Liver (tissue), 9 donors: ENCODE measurements around the gene RSKR. TPM values are rescaled to one million over a fixed set of nuclear protein-coding genes. Genes with fewer than 3 reads are reported as not detected.

ENCODE experiments used
- DNase-seq: peaks from one replicate; pipeline ENCODE4 v3.0.0-alpha.2; 2017; ENCODE audit warnings: low spot score
- H3K27ac ChIP-seq, 2 donors: one replicate each; pipeline ENCODE4 v1.7.0; 2013; ENCODE audit warnings: inconsistent platforms in 2 of 2, low read length in 2 of 2, control low read depth in 1 of 2, low read depth in 1 of 2, mild to moderate bottlenecking in 1 of 2
- H3K27me3 ChIP-seq, 4 donors: one replicate each; pipeline versions ENCODE4 v1.6.1 to v1.7.0; 2013; ENCODE audit warnings: low read length in 3 of 4, inconsistent platforms in 1 of 4, mild to moderate bottlenecking in 1 of 4, moderate library complexity in 1 of 4; ENCODE audit not compliant: control insufficient read depth in 4 of 4, insufficient read depth in 4 of 4
- H3K36me3 ChIP-seq, 4 donors: one replicate each; pipeline versions ENCODE4 v1.6.1 to v1.7.0; 2013; ENCODE audit warnings: low read length in 3 of 4, mild to moderate bottlenecking in 3 of 4, low read depth in 1 of 4, moderate library complexity in 1 of 4; ENCODE audit not compliant: control insufficient read depth in 4 of 4, insufficient read depth in 3 of 4
- H3K4me1 ChIP-seq, 4 donors: one replicate each; pipeline versions ENCODE4 v1.6.1 to v1.7.0; 2013; ENCODE audit warnings: low read length in 3 of 4, mild to moderate bottlenecking in 3 of 4, moderate library complexity in 1 of 4; ENCODE audit not compliant: control insufficient read depth in 4 of 4, insufficient read depth in 4 of 4
- H3K4me3 ChIP-seq, 3 donors: one replicate each; pipeline versions ENCODE4 v1.6.1 to v1.7.0; 2013; ENCODE audit warnings: low read length in 3 of 3, control low read depth in 1 of 3, low read depth in 1 of 3, mild to moderate bottlenecking in 1 of 3
- H3K9ac ChIP-seq, 2 donors: one replicate each; pipeline ENCODE4 v1.7.0; 2013; ENCODE audit warnings: low read length in 2 of 2, mild to moderate bottlenecking in 2 of 2, moderate library complexity in 2 of 2, control low read depth in 1 of 2, low read depth in 1 of 2
- H3K9me3 ChIP-seq, 4 donors: one replicate each; pipeline versions ENCODE4 v1.6.1 to v1.7.0; 2013; ENCODE audit warnings: low read length in 3 of 4; ENCODE audit not compliant: control insufficient read depth in 4 of 4
- EGR1 ChIP-seq, 2 donors: IDR thresholded peaks; 2 replicates each; pipeline ENCODE4 v1.6.1; 2016 to 2018; ENCODE audit warnings: antibody characterized with exemption in 2 of 2, low read depth in 2 of 2
- FOXA1 ChIP-seq: IDR thresholded peaks from 2 replicates; pipeline ENCODE4 v1.6.1; 2016; ENCODE audit warnings: antibody characterized with exemption
- MAX ChIP-seq: IDR thresholded peaks from 2 replicates; pipeline ENCODE4 v1.6.1; 2016; ENCODE audit warnings: antibody characterized with exemption
- TAF1 ChIP-seq: conservative IDR thresholded peaks from 2 replicates; pipeline ENCODE4 v1.6.1; 2016; ENCODE audit warnings: antibody characterized with exemption, mild to moderate bottlenecking
- WGBS: extraction: QIAGEN DNeasy Blood & Tissue Kit; methylation state at CpG from one replicate; pipeline ENCODE4 v1.1.7; 2013; 5-methylcytosine and 5-hydroxymethylcytosine counted together
- polyA plus RNA-seq, 2 donors: library from polyadenylated mRNA; stranded (reverse) in 1 of 2; unstranded in 1 of 2; fragments of 200-250 nt in 1 of 2; fragments of >200 nt in 1 of 2; fragmentation: Nextera tagmentation in 1 of 2; extraction: Ambion mirVana in 1 of 2; gene quantifications; one replicate each; pipeline versions ENCODE4 v1.2.1 to v1.2.3, GENCODE V29; 2013 to 2015
- total RNA-seq, 2 donors: library from RNA; depleted of rRNA; stranded (reverse); fragments of >200 nt; gene quantifications; one replicate each; pipeline ENCODE4 v1.2.3, GENCODE V29; 2014
- TF ChIP-seq, protein P1 (sequence below): IDR thresholded peaks from 2 replicates; pipeline ENCODE4 v1.6.1; 2016; ENCODE audit warnings: antibody characterized with exemption, mild to moderate bottlenecking
- donor health status: healthy.
- donor health status: healthy.
- donor health status: healthy.
- donor health status: healthy.
- donor health status: healthy.

Gene RSKR
- total and polyA plus RNA-seq, 4 donors: 0.63 to 14.5 (median 1.2) TPM

DNA sequence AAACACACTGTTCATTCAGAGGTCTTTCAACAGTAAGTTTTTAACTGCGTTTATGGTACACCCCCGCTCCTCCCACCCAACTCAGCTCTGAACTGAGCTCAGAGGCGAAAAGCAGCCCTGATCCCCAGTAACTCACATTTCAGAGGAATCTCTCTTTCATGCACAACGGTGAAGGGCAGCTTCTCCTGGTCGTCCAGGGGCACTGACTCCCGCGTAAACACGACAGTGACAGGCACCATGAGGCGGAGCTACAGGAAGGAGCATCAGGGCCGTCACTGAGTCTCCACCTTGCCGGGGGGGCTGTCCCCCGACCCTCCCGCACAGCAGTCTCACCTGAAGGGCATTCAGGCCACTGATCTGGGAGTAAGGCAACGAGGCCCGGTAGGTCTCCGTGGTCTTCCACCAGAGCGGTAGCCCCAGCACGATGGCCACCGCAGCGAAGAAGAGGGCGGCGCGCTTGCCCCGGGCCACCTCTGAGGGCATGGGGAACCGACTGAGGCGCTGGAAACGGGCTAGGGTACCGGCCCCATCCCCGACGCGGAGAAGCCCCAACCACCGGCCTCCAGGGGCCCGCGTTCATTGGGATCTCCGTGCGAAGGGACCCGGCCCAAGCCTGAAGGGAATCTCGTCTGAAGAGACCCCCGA lies 43.1 kb downstream of the RSKR start:
- peak overlapping the region; percentile 82 to 86 for H3K9ac ChIP-seq
- WGBS: under 1% methylated on average over 39 of the region's 39 CpGs
- H3K4me3 ChIP-seq: peak overlapping the region; percentile 90 to 99 (median 91)
- peaks cover 0 to 4% (median 2%) of the 10 kb centered on the region in 4 donors for H3K36me3 ChIP-seq
- DNase-seq: peak; percentile 59
- no peaks in the 10 kb centered on the region for H3K9me3 ChIP-seq
- peak; percentile 43 for TF ChIP-seq MAX
- TF ChIP-seq, protein P1, sequence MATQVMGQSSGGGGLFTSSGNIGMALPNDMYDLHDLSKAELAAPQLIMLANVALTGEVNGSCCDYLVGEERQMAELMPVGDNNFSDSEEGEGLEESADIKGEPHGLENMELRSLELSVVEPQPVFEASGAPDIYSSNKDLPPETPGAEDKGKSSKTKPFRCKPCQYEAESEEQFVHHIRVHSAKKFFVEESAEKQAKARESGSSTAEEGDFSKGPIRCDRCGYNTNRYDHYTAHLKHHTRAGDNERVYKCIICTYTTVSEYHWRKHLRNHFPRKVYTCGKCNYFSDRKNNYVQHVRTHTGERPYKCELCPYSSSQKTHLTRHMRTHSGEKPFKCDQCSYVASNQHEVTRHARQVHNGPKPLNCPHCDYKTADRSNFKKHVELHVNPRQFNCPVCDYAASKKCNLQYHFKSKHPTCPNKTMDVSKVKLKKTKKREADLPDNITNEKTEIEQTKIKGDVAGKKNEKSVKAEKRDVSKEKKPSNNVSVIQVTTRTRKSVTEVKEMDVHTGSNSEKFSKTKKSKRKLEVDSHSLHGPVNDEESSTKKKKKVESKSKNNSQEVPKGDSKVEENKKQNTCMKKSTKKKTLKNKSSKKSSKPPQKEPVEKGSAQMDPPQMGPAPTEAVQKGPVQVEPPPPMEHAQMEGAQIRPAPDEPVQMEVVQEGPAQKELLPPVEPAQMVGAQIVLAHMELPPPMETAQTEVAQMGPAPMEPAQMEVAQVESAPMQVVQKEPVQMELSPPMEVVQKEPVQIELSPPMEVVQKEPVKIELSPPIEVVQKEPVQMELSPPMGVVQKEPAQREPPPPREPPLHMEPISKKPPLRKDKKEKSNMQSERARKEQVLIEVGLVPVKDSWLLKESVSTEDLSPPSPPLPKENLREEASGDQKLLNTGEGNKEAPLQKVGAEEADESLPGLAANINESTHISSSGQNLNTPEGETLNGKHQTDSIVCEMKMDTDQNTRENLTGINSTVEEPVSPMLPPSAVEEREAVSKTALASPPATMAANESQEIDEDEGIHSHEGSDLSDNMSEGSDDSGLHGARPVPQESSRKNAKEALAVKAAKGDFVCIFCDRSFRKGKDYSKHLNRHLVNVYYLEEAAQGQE: no peak
- no peaks in the 10 kb centered on the region for H3K27me3 ChIP-seq
- peaks cover 10 to 25% (median 20%) of the 10 kb centered on the region in 4 donors for H3K4me1 ChIP-seq
- peak overlapping the region; percentile 72 to 89 for H3K27ac ChIP-seq

GRCh38 chr17:28569446-28569845 lies 44.5 kb downstream of the RSKR start:
- 95% methylated on average over 1 of the region's 1 CpG for WGBS
- TF ChIP-seq, protein P1: no peak
- no peak for TF ChIP-seq MAX
- TF ChIP-seq EGR1 (IDR thresholded peaks at IDR 0.05; ENCODE audit: low read depth in 2 of 2): no peak
- no peak for TF ChIP-seq TAF1
- H3K27ac ChIP-seq: no peak overlapping the region
- H3K36me3 ChIP-seq: peaks cover 0 to 4% (median under 1%) of the 10 kb centered on the region in 4 donors
- H3K4me3 ChIP-seq: no peak overlapping the region
- no peaks in the 10 kb centered on the region for H3K9me3 ChIP-seq
- no peaks in the 10 kb centered on the region for H3K27me3 ChIP-seq
- no peak overlapping the region for H3K9ac ChIP-seq
- peaks cover 7 to 23% (median 15%) of the 10 kb centered on the region in 4 donors for H3K4me1 ChIP-seq
- DNase-seq: no peak

GRCh38 chr17:28567604-28568003 lies 46.4 kb downstream of the RSKR start:
- no peaks in the 10 kb centered on the region for H3K27me3 ChIP-seq
- no peaks in the 10 kb centered on the region for H3K9me3 ChIP-seq
- H3K4me1 ChIP-seq: peaks cover 7 to 22% (median 15%) of the 10 kb centered on the region in 4 donors
- H3K4me3 ChIP-seq: no peak overlapping the region
- 85% methylated on average over 3 of the region's 3 CpGs for WGBS
- peaks cover 2 to 13% (median 7%) of the 10 kb centered on the region in 4 donors for H3K36me3 ChIP-seq
- DNase-seq: no peak
- TF ChIP-seq TAF1 (no peak), FOXA1 (no peak)
- H3K9ac ChIP-seq: no peak overlapping the region
- no peak overlapping the region for H3K27ac ChIP-seq
